Measurements from ENCODE around the gene PGM1. TPM values are rescaled to one million over a fixed set of nuclear protein-coding genes. Genes with fewer than 3 reads are reported as not detected.

The PGM1 gene
- total and polyA plus RNA-seq, 2 of the 13 experiments (the other 11 are each of a cell fraction or from before 2014, with no cell fraction given) = 51.6 to 105 TPM

- TF ChIP-seq TAF1 (CRISPR knock-in tag; IDR thresholded peaks at IDR 0.05) = 0 out of 2 replicates have a peak, but pooled peaks have one; percentile 4
- TF ChIP-seq ZNF556 (CRISPR knock-in tag; IDR thresholded peaks at IDR 0.05; ENCODE audit: borderline replicate concordance) = peak; percentile 21; the same call in 1 of the 2 replicates
- TF ChIP-seq TEAD3 (CRISPR knock-in tag; optimal IDR thresholded peaks at IDR 0.05; ENCODE audit: borderline replicate concordance) = peak; percentile 80
- peak; percentile 82 for TF ChIP-seq NR2C2 (CRISPR knock-in tag; IDR thresholded peaks at IDR 0.05; ENCODE audit: borderline replicate concordance)
- TF ChIP-seq CREB1 (IDR thresholded peaks at IDR 0.05) = no peak
- peak; percentile 62; the same call in 1 of the 2 replicates for TF ChIP-seq CREB1 (CRISPR knock-in tag; IDR thresholded peaks at IDR 0.05)
- TF ChIP-seq KDM6A (CRISPR knock-in tag; IDR thresholded peaks at IDR 0.05; ENCODE audit: low read depth) = peak; percentile 27; the same call in 1 of the 2 replicates
- TF ChIP-seq ZFP82 (CRISPR knock-in tag; IDR thresholded peaks at IDR 0.05; ENCODE audit: borderline replicate concordance) = 0 out of 2 replicates have a peak, but pooled peaks have one; percentile 50
- peak; percentile 44; the same call in 1 of the 2 replicates for TF ChIP-seq CBX5 (CRISPR knock-in tag; IDR thresholded peaks at IDR 0.05; ENCODE audit: borderline replicate concordance)
- peak; percentile 60; the same call in 1 of the 2 replicates for TF ChIP-seq MLX (CRISPR knock-in tag; IDR thresholded peaks at IDR 0.05)
- TF ChIP-seq HMG20A (CRISPR knock-in tag; IDR thresholded peaks at IDR 0.05; ENCODE audit: borderline replicate concordance) = peak; percentile 41; the same call in 1 of the 2 replicates
- peak; percentile 67; the same call in 1 of the 2 replicates for TF ChIP-seq BCL6 (CRISPR knock-in tag; IDR thresholded peaks at IDR 0.05)
- TF ChIP-seq ZNF703 (CRISPR knock-in tag; IDR thresholded peaks at IDR 0.05; ENCODE audit: borderline replicate concordance) = no peak
- no peak for TF ChIP-seq ZNF562 (CRISPR knock-in tag; IDR thresholded peaks at IDR 0.05; ENCODE audit: borderline replicate concordance)
- TF ChIP-seq GPN1 (CRISPR knock-in tag; IDR thresholded peaks at IDR 0.05; ENCODE audit: borderline replicate concordance) = no peak
- TF ChIP-seq ZFY (CRISPR knock-in tag; IDR thresholded peaks at IDR 0.05) = peak; percentile 45
- TF ChIP-seq ZNF205 (CRISPR knock-in tag; IDR thresholded peaks at IDR 0.05) = 0 out of 2 replicates have a peak, but pooled peaks have one; percentile 44
- TF ChIP-seq ZBTB33 (CRISPR knock-in tag; IDR thresholded peaks at IDR 0.05) = peak; percentile 35; the same call in 1 of the 2 replicates
- peak; percentile 50; the same call in 1 of the 2 replicates for TF ChIP-seq ZSCAN21 (CRISPR knock-in tag; IDR thresholded peaks at IDR 0.05; ENCODE audit: borderline replicate concordance)
- TF ChIP-seq ZNF263 (CRISPR knock-in tag; IDR thresholded peaks at IDR 0.05) = peak; percentile 95
- peak; percentile 64; the same call in 1 of the 2 replicates for TF ChIP-seq THRA (CRISPR knock-in tag; IDR thresholded peaks at IDR 0.05; ENCODE audit: borderline replicate concordance)
- 0 out of 2 replicates have a peak, but pooled peaks have one; percentile 74 for TF ChIP-seq ZBTB4 (CRISPR knock-in tag; IDR thresholded peaks at IDR 0.05; ENCODE audit: borderline replicate concordance)
- TF ChIP-seq NCOA2 (CRISPR knock-in tag; IDR thresholded peaks at IDR 0.05) = peak; percentile 75
- no peak for TF ChIP-seq ZNF234 (CRISPR knock-in tag; conservative IDR thresholded peaks at IDR 0.05)
Observed at GRCh38 chr1:63674238-63674864, 81.1 kb downstream of the PGM1 start (continued).

Data from HepG2 (cell line).